OCI-LY1 (cell line): ENCODE data around the gene KANSL1.

Experiments used
- H2AFZ ChIP-seq: fragments of 200-600 bp; sonication (generic), shearing (Covaris generic); 2 replicates; pipeline ENCODE4 v1.6.0; 2014; ENCODE audit warnings: antibody characterized with exemption, mild to moderate bottlenecking, low read length
- H3F3A ChIP-seq: fragments of 200-600 bp; sonication (generic), shearing (Covaris generic); 2 replicates; pipeline ENCODE4 v1.6.0; 2014; ENCODE audit warnings: mild to moderate bottlenecking, antibody characterized with exemption, low read length, moderate library complexity; ENCODE audit not compliant: insufficient read depth
- H3K27ac ChIP-seq: fragments of 200-600 bp; sonication (generic); 2 replicates; pipeline ENCODE4 v1.5.1; 2014; ENCODE audit warnings: low read length, mixed run types, mild to moderate bottlenecking, low read depth; ENCODE audit not compliant: poor library complexity, severe bottlenecking
- H3K27me3 ChIP-seq: fragments of 200-600 bp; sonication (generic); 2 replicates; pipeline ENCODE4 v1.6.0; 2014; ENCODE audit warnings: antibody characterized with exemption, mild to moderate bottlenecking, low read length, moderate library complexity; ENCODE audit not compliant: insufficient read depth
- H3K36me3 ChIP-seq: fragments of 200-600 bp; sonication (generic); 2 replicates; pipeline ENCODE4 v1.6.1; 2014; ENCODE audit warnings: mild to moderate bottlenecking, antibody characterized with exemption, low read length, moderate library complexity, mixed read lengths; ENCODE audit not compliant: insufficient read depth
- H3K4me1 ChIP-seq: fragments of 200-600 bp; sonication (generic); 2 replicates; pipeline ENCODE4 v1.5.1; 2014; ENCODE audit warnings: mild to moderate bottlenecking, low read length, moderate library complexity; ENCODE audit not compliant: insufficient read depth, severe bottlenecking
- H3K4me2 ChIP-seq: fragments of 200-600 bp; sonication (generic), shearing (Covaris generic); 2 replicates; pipeline ENCODE4 v1.6.1; 2014; ENCODE audit warnings: low read length
- H3K4me3 ChIP-seq: fragments of 200-600 bp; sonication (generic); 2 replicates; pipeline ENCODE4 v1.5.1; 2014; ENCODE audit warnings: low read length, low read depth, mild to moderate bottlenecking, mixed read lengths; ENCODE audit not compliant: poor library complexity, severe bottlenecking
- H3K79me2 ChIP-seq: fragments of 200-600 bp; shearing (Covaris generic); 2 replicates; pipeline ENCODE4 v1.6.1; 2016; ENCODE audit warnings: mixed run types, low read length, mixed read lengths; ENCODE audit not compliant: insufficient read depth
- H3K9ac ChIP-seq: fragments of 200-600 bp; sonication (generic), shearing (Covaris generic); 2 replicates; pipeline ENCODE4 v1.6.1; 2014; ENCODE audit warnings: mild to moderate bottlenecking, low read length, mixed read lengths
- H3K9me2 ChIP-seq: fragments of 200-600 bp; sonication (generic), shearing (Covaris generic); 2 replicates; pipeline ENCODE4 v1.6.1; 2014; ENCODE audit warnings: low read depth, mild to moderate bottlenecking, low read length, mixed read lengths
- H3K9me3 ChIP-seq: fragments of 200-600 bp; shearing (Covaris generic); 2 replicates; pipeline ENCODE4 v1.6.1; 2014; ENCODE audit warnings: low read length, mixed read lengths
- H4K20me1 ChIP-seq: fragments of 200-600 bp; sonication (generic), shearing (Covaris generic); 2 replicates; pipeline ENCODE4 v1.6.0; 2016; ENCODE audit warnings: mild to moderate bottlenecking, low read length; ENCODE audit not compliant: insufficient read depth
- CTCF ChIP-seq: fragments of 200-600 bp; sonication (generic), shearing (Covaris generic); IDR thresholded peaks from 2 replicates; pipeline ENCODE4 v1.5.1; 2017; ENCODE audit warnings: mild to moderate bottlenecking, antibody characterized with exemption, low read length, moderate library complexity, mixed read lengths
- EZH2 ChIP-seq: fragments of 200-600 bp; sonication (generic), shearing (Covaris generic); IDR thresholded peaks from 2 replicates; pipeline ENCODE4 v1.8.0; 2017; ENCODE audit warnings: borderline replicate concordance, mixed run types, mild to moderate bottlenecking, antibody characterized with exemption, low read length, moderate library complexity, mixed read lengths

Gene KANSL1

GRCh38 chr17:46175891-46176290 lies 17.3 kb downstream of the KANSL1 start:
- Histone ChIP-seq H3K9me3 (no peaks in the 10 kb centered on the region), H3K27me3 (no peaks in the 10 kb centered on the region), H3K4me1 (peaks cover 12% of the 10 kb centered on the region), H3K36me3 (peaks cover 22% of the 10 kb centered on the region), H3F3A (no peaks in the 10 kb centered on the region), H3K79me2 (peaks cover 99% of the 10 kb centered on the region), H2AFZ (no peak overlapping the region), H3K4me2 (no peak overlapping the region), H3K4me3 (no peak overlapping the region), H4K20me1 (no peaks in the 10 kb centered on the region), H3K9ac (no peak overlapping the region), H3K27ac (no peak overlapping the region), H3K9me2 (no peaks in the 10 kb centered on the region)
- TF ChIP-seq CTCF (no peak), EZH2 (no peak)

- Histone ChIP-seq H4K20me1 (no peaks in the 10 kb centered on the region), H3K9ac (no peak overlapping the region), H3K36me3 (peaks cover 43% of the 10 kb centered on the region), H3F3A (no peaks in the 10 kb centered on the region), H3K27me3 (no peaks in the 10 kb centered on the region), H2AFZ (no peak overlapping the region), H3K4me1 (peaks cover 2% of the 10 kb centered on the region), H3K27ac (no peak overlapping the region), H3K4me3 (no peak overlapping the region), H3K9me3 (no peaks in the 10 kb centered on the region), H3K4me2 (no peak overlapping the region), H3K9me2 (no peaks in the 10 kb centered on the region), H3K79me2 (peaks cover 99% of the 10 kb centered on the region)
- TF ChIP-seq CTCF (no peak), EZH2 (no peak)
These were observed 20.1 kb downstream of the KANSL1 start for GRCh38 chr17:46173153-46173552.

- Histone ChIP-seq H3K27me3 (no peaks in the 10 kb centered on the region), H3K9ac (no peak overlapping the region), H4K20me1 (no peaks in the 10 kb centered on the region), H3K4me1 (peaks cover 14% of the 10 kb centered on the region), H3K9me3 (no peaks in the 10 kb centered on the region), H3K4me3 (no peak overlapping the region), H3K27ac (no peak overlapping the region), H2AFZ (no peak overlapping the region), H3K9me2 (no peaks in the 10 kb centered on the region), H3F3A (no peaks in the 10 kb centered on the region), H3K79me2 (peaks cover 99% of the 10 kb centered on the region), H3K4me2 (no peak overlapping the region), H3K36me3 (peaks cover 52% of the 10 kb centered on the region)
- no peak for TF ChIP-seq EZH2
- no peak for TF ChIP-seq CTCF
These were observed 21.3 kb downstream of the KANSL1 start for GRCh38 chr17:46171939-46172338.
